ENCODE results near the gene KLHL13.

DNA sequence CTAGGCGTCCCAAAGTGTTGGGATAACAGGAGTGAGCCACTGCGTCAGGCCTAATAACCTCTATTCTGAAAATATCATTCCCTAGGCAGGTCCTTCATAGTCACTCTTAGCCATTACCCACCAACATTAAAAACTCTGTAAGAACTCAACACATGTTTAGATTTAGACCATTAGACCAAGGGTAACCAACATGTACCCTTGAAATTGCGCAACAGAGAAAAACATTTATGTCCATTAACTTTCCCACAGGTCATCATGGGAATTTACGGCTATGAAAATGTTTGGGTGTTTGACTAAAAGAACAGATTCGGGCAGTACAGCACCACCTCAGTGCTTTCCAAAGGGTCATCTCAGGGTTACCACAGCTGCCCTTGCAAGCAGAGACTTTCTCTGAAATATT, 7.5 kb downstream of the KLHL13 start:
- TF ChIP-seq CTCF (IDR thresholded peaks at IDR 0.05), result no peak
- no peak for TF ChIP-seq POLR2A (IDR thresholded peaks at IDR 0.05)
- no peak for TF ChIP-seq POLR2AphosphoS5 (IDR thresholded peaks at IDR 0.05)

All from prostate gland (tissue), 2 donors.